Peyer's patch (tissue), 4 donors: Measurements from ENCODE around the gene WDR5.

Experiments
- CTCF ChIP-seq, 6 experiments: fragments of 450-650 bp in 4 of 6; fragments of 200-600 bp in 2 of 6; sonication (generic) in 1 of 6; IDR thresholded peaks; one replicate each; pipeline ENCODE4 v1.5.1; 2017 to 2019; ENCODE audit warnings: antibody characterized with exemption in 6 of 6, mild to moderate bottlenecking in 3 of 6, moderate library complexity in 1 of 6
- POLR2A ChIP-seq, 2 donors: fragments of 450-650 bp; IDR thresholded peaks; one replicate each; pipeline ENCODE4 v1.5.1; 2017; ENCODE audit warnings: antibody characterized with exemption in 2 of 2, mild to moderate bottlenecking in 2 of 2, moderate library complexity in 2 of 2

GRCh38 chr9:134158242-134158641, 22.4 kb downstream of the WDR5 start:
- TF ChIP-seq CTCF (IDR thresholded peaks at IDR 0.05) (no peak), POLR2A (IDR thresholded peaks at IDR 0.05) (no peak)
